Measurements from ENCODE around the gene FOXO1. TPM values are rescaled to one million over a fixed set of nuclear protein-coding genes. Genes with fewer than 3 reads are reported as not detected.

The FOXO1 gene
- total and polyA plus RNA-seq, 5 donors from 2014 or later: 45.5 to 119 (median 82.2) TPM

- no peak for ATAC-seq (ENCODE audit: low read depth in 2 of 2)
- no peaks in the 10 kb centered on the region for H3K27me3 ChIP-seq (ENCODE audit: control insufficient read depth, insufficient read depth, low read length)
- peaks cover 12% of the 10 kb centered on the region for H3K4me1 ChIP-seq (ENCODE audit: control insufficient read depth, insufficient read depth, low read length, poor library complexity, severe bottlenecking)
- Mint-ChIP-seq H3K4me1 (peaks cover 54 to 85% (median 58%) of the 10 kb centered on the region in 4 donors), H3K9me3 (no peaks in the 10 kb centered on the region), H3K27ac (peak overlapping the region in 2 of 3 donors; percentile 50 to 57), H3K27me3 (no peaks in the 10 kb centered on the region), H3K4me3 (no peak overlapping the region), H3K36me3 (peaks cover 28% of the 10 kb centered on the region)
- H3K27ac ChIP-seq (ENCODE audit: insufficient read depth, low read length, poor library complexity, severe bottlenecking): no peak overlapping the region
- no peak for DNase-seq
- H3K4me3 ChIP-seq (ENCODE audit: low read depth, low read length): no peak overlapping the region
- peaks cover 32% of the 10 kb centered on the region for H3K36me3 ChIP-seq (ENCODE audit: control insufficient read depth, insufficient read depth, low read length)
- no peaks in the 10 kb centered on the region for H3K9me3 ChIP-seq (ENCODE audit: control insufficient read depth in 2 of 2, low read length in 2 of 2)
Measured at GRCh38 chr13:40553356-40553755, 113.1 kb downstream of the FOXO1 start.

DNA sequence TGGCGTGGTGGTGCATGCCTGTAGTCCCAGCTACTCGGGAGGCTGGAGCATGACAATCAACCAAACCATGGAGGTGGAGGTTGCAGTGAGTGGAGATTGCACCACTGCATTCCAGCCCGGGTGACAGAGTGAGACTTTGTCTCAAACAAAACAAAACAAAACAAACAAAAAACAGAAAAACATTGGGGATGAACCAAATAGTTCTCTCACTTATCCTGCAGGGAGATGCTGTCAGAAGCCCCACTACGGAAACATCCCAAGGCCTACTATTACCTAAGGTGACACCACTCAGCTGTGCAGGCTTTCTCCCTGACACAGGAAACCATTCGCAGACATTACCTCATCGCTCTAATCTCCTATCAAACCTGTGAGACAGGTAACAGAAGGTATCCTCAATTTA lies 113.5 kb downstream of the FOXO1 start:
- H3K4me3 Mint-ChIP-seq: no peak overlapping the region
- peak overlapping the region in 2 of 3 donors; percentile 50 to 84 for H3K27ac Mint-ChIP-seq
- no peak overlapping the region for H3K27ac ChIP-seq (ENCODE audit: insufficient read depth, low read length, poor library complexity, severe bottlenecking)
- no peak overlapping the region for H3K4me3 ChIP-seq (ENCODE audit: low read depth, low read length)
- H3K27me3 Mint-ChIP-seq: no peaks in the 10 kb centered on the region
- no peaks in the 10 kb centered on the region for H3K9me3 ChIP-seq (ENCODE audit: control insufficient read depth in 2 of 2, low read length in 2 of 2)
- H3K9me3 Mint-ChIP-seq: no peaks in the 10 kb centered on the region
- peaks cover 8% of the 10 kb centered on the region for H3K4me1 ChIP-seq (ENCODE audit: control insufficient read depth, insufficient read depth, low read length, poor library complexity, severe bottlenecking)
- DNase-seq: no peak
- peaks cover 27% of the 10 kb centered on the region for H3K36me3 Mint-ChIP-seq
- no peaks in the 10 kb centered on the region for H3K27me3 ChIP-seq (ENCODE audit: control insufficient read depth, insufficient read depth, low read length)
- peaks cover 56 to 83% (median 58%) of the 10 kb centered on the region in 4 donors for H3K4me1 Mint-ChIP-seq
- peaks cover 27% of the 10 kb centered on the region for H3K36me3 ChIP-seq (ENCODE audit: control insufficient read depth, insufficient read depth, low read length)
- no peak for ATAC-seq (ENCODE audit: low read depth in 2 of 2)

GRCh38 chr13:40550130-40550529 lies 116.3 kb downstream of the FOXO1 start:
- no peak overlapping the region for H3K4me3 Mint-ChIP-seq
- H3K27ac Mint-ChIP-seq: peak overlapping the region in 1 of 3 donors; percentile 65

DNA sequence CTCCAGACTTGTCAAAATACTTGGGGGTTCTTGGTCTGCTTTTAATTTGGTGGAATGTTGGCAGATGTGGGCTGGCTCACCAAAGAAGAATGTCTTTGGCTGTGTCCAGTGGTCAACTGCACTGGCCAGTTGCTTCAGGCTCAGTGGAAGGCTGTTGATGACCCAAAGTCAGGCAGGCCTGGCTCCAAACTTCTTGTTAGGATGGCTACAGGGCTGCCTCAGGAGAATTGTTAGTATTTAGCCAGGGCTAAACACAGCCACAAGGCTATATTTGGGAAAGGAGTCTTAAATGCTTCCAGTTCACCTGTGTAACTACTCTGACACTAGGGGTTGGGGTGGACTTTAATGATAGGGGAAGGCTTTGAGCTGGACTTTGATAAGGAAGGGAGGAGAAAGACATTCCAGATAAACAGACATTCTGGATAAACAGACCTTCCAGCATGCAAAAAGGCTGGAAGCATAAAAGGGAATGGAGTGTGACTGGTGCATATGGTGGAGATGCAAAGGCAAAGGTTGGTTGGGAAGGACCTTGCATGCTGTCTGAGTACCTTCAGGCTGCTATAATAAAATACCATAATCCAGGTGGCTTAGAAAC lies 116.8 kb downstream of the FOXO1 start:
- Histone ChIP-seq H3K27me3 (ENCODE audit: control insufficient read depth, insufficient read depth, low read length) (no peaks in the 10 kb centered on the region), H3K36me3 (ENCODE audit: control insufficient read depth, insufficient read depth, low read length) (peaks cover 3% of the 10 kb centered on the region), H3K4me3 (ENCODE audit: low read depth, low read length) (no peak overlapping the region), H3K9me3 (ENCODE audit: control insufficient read depth in 2 of 2, low read length in 2 of 2) (no peaks in the 10 kb centered on the region), H3K4me1 (ENCODE audit: control insufficient read depth, insufficient read depth, low read length, poor library complexity, severe bottlenecking) (no peaks in the 10 kb centered on the region), H3K27ac (ENCODE audit: insufficient read depth, low read length, poor library complexity, severe bottlenecking) (no peak overlapping the region)
- Mint-ChIP-seq H3K27ac (peak overlapping the region in 2 of 3 donors; percentile 16 to 65), H3K4me1 (peaks cover 36 to 70% (median 41%) of the 10 kb centered on the region in 4 donors), H3K4me3 (peak overlapping the region in 1 of 4 donors; percentile 12), H3K36me3 (peaks cover 8% of the 10 kb centered on the region), H3K27me3 (no peaks in the 10 kb centered on the region), H3K9me3 (no peaks in the 10 kb centered on the region)
- DNase-seq: no peak
- ATAC-seq (ENCODE audit: low read depth in 2 of 2): no peak

More at GRCh38 chr13:40550130-40550529, 116.3 kb downstream of the FOXO1 start:
- ATAC-seq (ENCODE audit: low read depth in 2 of 2) (peak in 1 of 2 donors; percentile 13), DNase-seq (no peak)
- Histone ChIP-seq H3K36me3 (ENCODE audit: control insufficient read depth, insufficient read depth, low read length) (peaks cover 6% of the 10 kb centered on the region), H3K27me3 (ENCODE audit: control insufficient read depth, insufficient read depth, low read length) (no peaks in the 10 kb centered on the region), H3K4me1 (ENCODE audit: control insufficient read depth, insufficient read depth, low read length, poor library complexity, severe bottlenecking) (peaks cover 3% of the 10 kb centered on the region), H3K9me3 (ENCODE audit: control insufficient read depth in 2 of 2, low read length in 2 of 2) (no peaks in the 10 kb centered on the region), H3K27ac (ENCODE audit: insufficient read depth, low read length, poor library complexity, severe bottlenecking) (no peak overlapping the region), H3K4me3 (ENCODE audit: low read depth, low read length) (no peak overlapping the region)
- Mint-ChIP-seq H3K27me3 (no peaks in the 10 kb centered on the region), H3K36me3 (peaks cover 10% of the 10 kb centered on the region), H3K4me1 (peaks cover 41 to 70% (median 45%) of the 10 kb centered on the region in 4 donors), H3K9me3 (no peaks in the 10 kb centered on the region)

DNA sequence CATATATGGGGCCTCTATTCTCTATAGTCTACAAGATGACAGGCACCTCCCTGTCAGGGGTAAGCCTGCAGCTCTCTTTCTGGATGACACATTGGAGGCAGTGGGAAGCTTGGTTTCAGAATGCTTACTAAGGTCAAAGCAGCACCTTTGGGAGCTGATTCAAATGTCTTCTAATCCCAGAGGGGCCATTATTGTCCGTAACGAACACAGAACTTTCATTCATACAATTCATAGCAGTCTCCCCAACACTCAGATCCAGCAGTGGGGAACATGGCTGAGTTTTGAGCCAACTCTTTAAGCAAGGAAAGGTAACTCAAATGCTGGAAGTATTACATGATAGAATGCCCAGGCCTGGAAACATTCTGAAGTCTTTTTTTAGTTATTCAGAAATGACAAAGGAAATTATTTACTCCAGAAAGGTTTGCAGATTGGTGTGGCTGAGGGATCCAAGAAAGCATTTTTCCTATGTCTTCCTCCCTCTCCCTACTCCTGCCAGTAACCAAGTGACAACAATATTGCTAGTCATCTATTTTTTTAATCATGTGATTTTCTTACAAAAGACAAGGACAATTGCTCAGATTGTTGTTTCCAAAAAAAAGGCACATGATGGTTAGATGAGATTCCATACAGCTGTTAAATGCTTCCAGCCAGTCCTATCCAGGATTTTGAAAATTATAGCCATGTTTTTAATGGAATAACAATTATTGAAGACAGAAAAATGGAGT lies 118.7 kb downstream of the FOXO1 start:
- H3K4me1 ChIP-seq (ENCODE audit: control insufficient read depth, insufficient read depth, low read length, poor library complexity, severe bottlenecking): no peaks in the 10 kb centered on the region
- H3K4me3 ChIP-seq (ENCODE audit: low read depth, low read length): no peak overlapping the region
- no peak for ATAC-seq (ENCODE audit: low read depth in 2 of 2)
- peak overlapping the region in 2 of 3 donors; percentile 31 to 69 for H3K27ac Mint-ChIP-seq
- H3K27me3 Mint-ChIP-seq: no peaks in the 10 kb centered on the region
- H3K9me3 ChIP-seq (ENCODE audit: control insufficient read depth in 2 of 2, low read length in 2 of 2): no peaks in the 10 kb centered on the region
- no peaks in the 10 kb centered on the region for H3K36me3 ChIP-seq (ENCODE audit: control insufficient read depth, insufficient read depth, low read length)
- peaks cover 3% of the 10 kb centered on the region for H3K36me3 Mint-ChIP-seq
- H3K4me3 Mint-ChIP-seq: no peak overlapping the region
- peaks cover 26 to 52% (median 31%) of the 10 kb centered on the region in 4 donors for H3K4me1 Mint-ChIP-seq
- DNase-seq: no peak
- H3K27me3 ChIP-seq (ENCODE audit: control insufficient read depth, insufficient read depth, low read length): no peaks in the 10 kb centered on the region
- no peaks in the 10 kb centered on the region for H3K9me3 Mint-ChIP-seq
- peak overlapping the region; percentile 28 for H3K27ac ChIP-seq (ENCODE audit: insufficient read depth, low read length, poor library complexity, severe bottlenecking)

DNA sequence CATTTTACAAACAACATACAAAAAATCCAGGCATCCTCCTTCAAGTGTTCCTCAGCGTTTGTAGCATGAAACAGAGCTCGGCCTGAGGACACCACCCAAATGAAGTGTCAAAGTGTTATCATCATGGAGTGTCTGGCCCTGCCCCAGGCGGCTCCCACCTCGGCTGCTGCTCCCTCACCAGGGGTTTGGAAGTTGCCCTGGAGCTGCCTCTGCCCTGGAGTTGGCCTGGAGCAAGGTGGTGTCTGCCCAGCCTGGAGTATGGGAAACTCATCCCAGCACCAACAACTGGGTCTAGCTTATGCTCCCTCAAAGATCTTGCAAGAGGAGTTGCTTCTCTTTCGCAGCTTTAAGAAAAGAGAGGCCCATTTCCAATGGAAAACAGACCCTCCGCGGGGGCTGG lies 120.4 kb downstream of the FOXO1 start:
- no peaks in the 10 kb centered on the region for H3K4me1 ChIP-seq (ENCODE audit: control insufficient read depth, insufficient read depth, low read length, poor library complexity, severe bottlenecking)
- H3K4me3 ChIP-seq (ENCODE audit: low read depth, low read length): no peak overlapping the region
- Mint-ChIP-seq H3K4me3 (no peak overlapping the region), H3K9me3 (no peaks in the 10 kb centered on the region), H3K27me3 (no peaks in the 10 kb centered on the region), H3K4me1 (peaks cover 19 to 36% (median 20%) of the 10 kb centered on the region in 4 donors), H3K27ac (peak overlapping the region; percentile 9 to 76 (median 31)), H3K36me3 (peaks cover 3% of the 10 kb centered on the region)
- no peaks in the 10 kb centered on the region for H3K9me3 ChIP-seq (ENCODE audit: control insufficient read depth in 2 of 2, low read length in 2 of 2)
- no peaks in the 10 kb centered on the region for H3K36me3 ChIP-seq (ENCODE audit: control insufficient read depth, insufficient read depth, low read length)
- no peaks in the 10 kb centered on the region for H3K27me3 ChIP-seq (ENCODE audit: control insufficient read depth, insufficient read depth, low read length)
- no peak for ATAC-seq (ENCODE audit: low read depth in 2 of 2)
- no peak overlapping the region for H3K27ac ChIP-seq (ENCODE audit: insufficient read depth, low read length, poor library complexity, severe bottlenecking)
- no peak for DNase-seq

DNA sequence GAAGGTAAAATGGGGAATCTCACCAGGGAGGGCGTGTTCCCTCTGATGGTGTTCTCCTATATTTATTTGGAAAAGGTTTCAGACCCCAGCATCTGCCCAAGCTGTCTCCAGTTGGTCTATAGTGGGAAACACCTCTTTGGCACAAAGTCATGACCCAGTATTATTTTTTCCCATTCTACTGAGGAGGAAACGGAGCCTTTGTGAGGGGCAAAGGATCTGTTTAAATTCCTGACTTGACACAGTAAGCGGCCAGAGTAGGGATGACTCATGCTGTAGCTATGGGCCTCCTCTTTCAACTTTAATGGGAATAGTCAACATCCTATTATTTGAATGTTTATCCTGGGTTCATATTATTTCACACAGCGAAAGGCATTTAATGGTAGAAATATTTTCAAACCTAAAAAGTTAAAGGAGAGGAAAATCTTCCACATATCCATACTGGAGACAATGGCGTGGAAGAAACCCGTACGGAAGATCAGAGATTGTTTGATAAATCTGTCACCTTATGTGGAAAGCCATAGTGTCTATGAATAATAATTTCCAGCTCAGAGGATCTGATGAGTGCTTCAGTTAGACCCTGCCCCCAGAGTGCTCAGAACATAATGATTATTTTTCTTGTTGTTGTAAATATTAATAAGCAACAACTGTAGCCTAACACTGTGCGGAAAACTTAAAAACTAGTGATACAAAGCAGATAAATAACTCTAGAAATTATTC lies 126.0 kb downstream of the FOXO1 start:
- no peak for DNase-seq
- Mint-ChIP-seq H3K9me3 (no peaks in the 10 kb centered on the region), H3K4me1 (peaks cover 6 to 20% (median 15%) of the 10 kb centered on the region in 4 donors), H3K4me3 (no peak overlapping the region), H3K36me3 (no peaks in the 10 kb centered on the region), H3K27ac (no peak overlapping the region), H3K27me3 (no peaks in the 10 kb centered on the region)
- no peak for ATAC-seq (ENCODE audit: low read depth in 2 of 2)
- H3K27ac ChIP-seq (ENCODE audit: insufficient read depth, low read length, poor library complexity, severe bottlenecking): no peak overlapping the region
- no peaks in the 10 kb centered on the region for H3K4me1 ChIP-seq (ENCODE audit: control insufficient read depth, insufficient read depth, low read length, poor library complexity, severe bottlenecking)
- H3K9me3 ChIP-seq (ENCODE audit: control insufficient read depth in 2 of 2, low read length in 2 of 2): no peaks in the 10 kb centered on the region
- no peaks in the 10 kb centered on the region for H3K36me3 ChIP-seq (ENCODE audit: control insufficient read depth, insufficient read depth, low read length)
- H3K4me3 ChIP-seq (ENCODE audit: low read depth, low read length): no peak overlapping the region
- H3K27me3 ChIP-seq (ENCODE audit: control insufficient read depth, insufficient read depth, low read length): no peaks in the 10 kb centered on the region

Data from CD4-positive, CD25-positive, alpha-beta regulatory T cell (primary cell).